Stomach (tissue), 9 donors: ENCODE data around the gene OPN3. TPM values are rescaled to one million over a fixed set of nuclear protein-coding genes. Genes with fewer than 3 reads are reported as not detected.
A peak's percentile ranks its signal among the peaks of the same experiment; 100 is the strongest.

Experiments used
- DNase-seq, 2 donors: peaks; one replicate each; pipeline versions ENCODE4 v3.0.0 to v3.0.0-alpha.2; 2013 to 2019
- H3K27ac ChIP-seq, 5 donors: fragments of 200-600 bp in 4 of 5; sonication (generic) in 4 of 5; one replicate each; pipeline ENCODE4 v1.5.1; 2013 to 2019; ENCODE audit warnings: mild to moderate bottlenecking in 1 of 5, moderate library complexity in 1 of 5
- H3K27me3 ChIP-seq, 3 donors: fragments of 200-600 bp; sonication (generic); one replicate each; pipeline ENCODE4 v1.5.1; 2017 to 2019; ENCODE audit warnings: mixed run types in 1 of 3
- H3K36me3 ChIP-seq, 4 donors: fragments of 200-600 bp; sonication (generic); 1 replicate in 3 of 4; 2 replicates in 1 of 4; pipeline ENCODE4 v1.5.1; 2016 to 2019
- H3K4me1 ChIP-seq, 4 donors: fragments of 200-600 bp; sonication (generic); one replicate each; pipeline ENCODE4 v1.5.1; 2016 to 2019
- H3K4me3 ChIP-seq, 4 donors: fragments of 200-600 bp; sonication (generic) in 3 of 4; one replicate each; pipeline ENCODE4 v1.5.1; 2016 to 2019; ENCODE audit warnings: mild to moderate bottlenecking in 1 of 4
- H3K9me3 ChIP-seq, 4 donors: fragments of 200-600 bp; sonication (generic); one replicate each; pipeline ENCODE4 v1.5.1; 2016 to 2019
- CTCF ChIP-seq, 7 experiments: fragments of 450-650 bp in 4 of 7; fragments of 200-600 bp in 3 of 7; sonication (generic) in 3 of 7; IDR thresholded peaks; one replicate each; pipeline ENCODE4 v1.5.1; 2016 to 2019; ENCODE audit warnings: antibody characterized with exemption in 7 of 7, control low read depth in 2 of 7, mild to moderate bottlenecking in 1 of 7
- EP300 ChIP-seq: sonication (generic); formaldehyde crosslinking; IDR thresholded peaks from one replicate; pipeline ENCODE4 v1.6.1; 2017; ENCODE audit warnings: antibody characterized with exemption
- POLR2A ChIP-seq, 4 donors: fragments of 450-650 bp; IDR thresholded peaks; one replicate each; pipeline ENCODE4 v1.6.1; 2016; ENCODE audit warnings: antibody characterized with exemption in 4 of 4, control low read depth in 2 of 4, mild to moderate bottlenecking in 1 of 4, moderate library complexity in 1 of 4
- POLR2AphosphoS5 ChIP-seq, 3 donors: sonication (generic); formaldehyde crosslinking; IDR thresholded peaks; one replicate each; pipeline ENCODE4 v1.6.1; 2016; ENCODE audit warnings: antibody characterized with exemption in 3 of 3
- WGBS, 5 donors: extraction: QIAGEN DNeasy Blood & Tissue Kit in 3 of 5; methylation state at CpG; one replicate each; pipeline versions ENCODE4 v1.1.5 to v1.1.7; 2013 to 2018; 5-methylcytosine and 5-hydroxymethylcytosine counted together
- intact Hi-C: fragments of 100-400 bp; cut with DNase I; formaldehyde crosslinking; loops from one replicate; pipeline ENCODE4 v1.15.1; 2023; ENCODE audit warnings: low total_unique reads
- polyA plus RNA-seq, 3 donors: library from polyadenylated mRNA; stranded (reverse); fragments of 200-250 nt; gene quantifications; one replicate each; pipeline ENCODE4 v1.2.3, GENCODE V29; 2013
- total RNA-seq, 5 donors: library from RNA; depleted of rRNA; stranded (reverse); fragments of >200 nt; gene quantifications; one replicate each; pipeline versions ENCODE4 v1.1.0 to v1.2.3, GENCODE V29; 2014 to 2016
- donor health status: healthy with polysubstance abuse.
- donor health status: Bipolar disorder and iron deficiency.
- donor health status: healthy.

OPN3 gene
- total and polyA plus RNA-seq, 8 donors = 1.8 to 15.1 (median 8.1) TPM; not detected in 1

GRCh38 chr1:241555526-241555925 is 84.6 kb downstream of the OPN3 start:
- H3K4me3 ChIP-seq = no peak overlapping the region
- H3K27me3 ChIP-seq = no peaks in the 10 kb centered on the region
- WGBS, 5 donors = 90 to 94% (median 93%) methylated on average over 3 of the region's 3 CpGs
- intact Hi-C loops = no loop called here
- no peaks in the 10 kb centered on the region for H3K9me3 ChIP-seq
- TF ChIP-seq POLR2AphosphoS5 (IDR thresholded peaks at IDR 0.05) (no peak), CTCF (IDR thresholded peaks at IDR 0.05) (no peak), EP300 (no peak), POLR2A (IDR thresholded peaks at IDR 0.05) (no peak)
- H3K4me1 ChIP-seq = no peaks in the 10 kb centered on the region
- H3K36me3 ChIP-seq = no peaks in the 10 kb centered on the region
- H3K27ac ChIP-seq = no peak overlapping the region
- no peak for DNase-seq

GRCh38 chr1:241553886-241554592 is 86.1 kb downstream of the OPN3 start:
- Histone ChIP-seq H3K27ac (no peak overlapping the region), H3K27me3 (no peaks in the 10 kb centered on the region), H3K4me1 (no peaks in the 10 kb centered on the region), H3K4me3 (no peak overlapping the region), H3K36me3 (no peaks in the 10 kb centered on the region), H3K9me3 (no peaks in the 10 kb centered on the region)
- no peak for DNase-seq
- 73 to 87% (median 81%) methylated on average over 7 of the region's 7 CpGs for WGBS, 5 donors
- TF ChIP-seq POLR2AphosphoS5 (IDR thresholded peaks at IDR 0.05) (no peak), EP300 (no peak), CTCF (IDR thresholded peaks at IDR 0.05) (no peak), POLR2A (IDR thresholded peaks at IDR 0.05) (no peak)
- intact Hi-C loops = no loop called here

GRCh38 chr1:241551759-241552638 is 88.2 kb downstream of the OPN3 start:
- DNase-seq = peak in 1 of 2 donors; percentile 46
- Histone ChIP-seq H3K27ac (peak overlapping the region in 2 of 5 donors; percentile 12 to 73), H3K36me3 (no peaks in the 10 kb centered on the region), H3K27me3 (no peaks in the 10 kb centered on the region), H3K4me3 (no peak overlapping the region), H3K9me3 (no peaks in the 10 kb centered on the region), H3K4me1 (no peaks in the 10 kb centered on the region)
- TF ChIP-seq POLR2AphosphoS5 (IDR thresholded peaks at IDR 0.05) = no peak
- no peak for TF ChIP-seq CTCF (IDR thresholded peaks at IDR 0.05)
- no peak for TF ChIP-seq POLR2A (IDR thresholded peaks at IDR 0.05)
- no peak for TF ChIP-seq EP300
- 69 to 86% (median 77%) methylated on average over 22 of the region's 22 CpGs for WGBS, 5 donors
- intact Hi-C loops = no loop called here

- H3K27ac ChIP-seq = no peak overlapping the region
- no peak overlapping the region for H3K4me3 ChIP-seq
- no peaks in the 10 kb centered on the region for H3K36me3 ChIP-seq
- H3K9me3 ChIP-seq = no peaks in the 10 kb centered on the region
- WGBS, 5 donors = 59 to 63% (median 61%) methylated on average over 1 of the region's 1 CpG
- no peak for TF ChIP-seq CTCF (IDR thresholded peaks at IDR 0.05)
- TF ChIP-seq POLR2AphosphoS5 (IDR thresholded peaks at IDR 0.05) = no peak
- H3K4me1 ChIP-seq = no peaks in the 10 kb centered on the region
- no peaks in the 10 kb centered on the region for H3K27me3 ChIP-seq
- no peak for DNase-seq
- intact Hi-C loops = no loop called here
These were observed 89.9 kb downstream of the OPN3 start for GRCh38 chr1:241550318-241550717.
